ENCODE measurements around the gene MEAK7.

DNA sequence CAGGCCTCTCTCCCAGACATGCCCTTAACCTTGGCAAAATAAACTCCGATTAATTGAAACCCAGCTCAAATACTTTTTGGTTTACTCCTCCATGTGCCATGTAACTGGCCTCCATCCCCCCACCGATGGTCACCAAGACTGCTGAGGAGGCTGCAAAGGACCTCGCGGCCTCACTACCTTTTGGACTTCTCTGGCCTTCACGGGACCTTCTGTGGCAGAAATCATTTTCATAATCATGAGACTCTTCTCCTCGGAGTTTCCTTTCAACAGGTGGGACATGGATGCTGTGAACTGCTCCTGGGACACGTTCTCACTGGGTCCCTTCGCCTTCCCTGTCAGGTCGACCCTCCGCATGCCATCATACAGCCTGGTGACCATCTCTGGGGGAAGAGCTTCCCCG, 9.0 kb downstream of the MEAK7 start:
- no peak for TF ChIP-seq EZH2 (IDR thresholded peaks at IDR 0.05)
- no peak for TF ChIP-seq POLR2AphosphoS5 (IDR thresholded peaks at IDR 0.05; ENCODE audit: borderline replicate concordance, low read depth, low read length)

Measured in SK-N-MC (cell line).